Neural cell (in vitro differentiated cells): ENCODE measurements around the gene COL23A1. TPM values are rescaled to one million over a fixed set of nuclear protein-coding genes. Genes with fewer than 3 reads are reported as not detected.

Experiments
- H2AFZ ChIP-seq: fragments of 200-600, 300-800 bp; sonication (generic), shearing (Covaris generic); 2 replicates; pipeline ENCODE4 v1.6.0; 2014; ENCODE audit warnings: low read depth, mild to moderate bottlenecking, antibody characterized with exemption, low read length, moderate library complexity
- H3F3A ChIP-seq: fragments of 200-600 bp; shearing (Covaris generic); 2 replicates; pipeline ENCODE4 v1.6.1; 2016; ENCODE audit warnings: mild to moderate bottlenecking, moderate library complexity, mixed read lengths, antibody characterized with exemption, low read length; ENCODE audit not compliant: insufficient read depth, poor library complexity, severe bottlenecking
- H3K27ac ChIP-seq: fragments of 200-600, 300-800 bp; sonication (generic), shearing (Covaris generic); 2 replicates; pipeline ENCODE4 v1.5.1; 2014; ENCODE audit warnings: mild to moderate bottlenecking, low read length, moderate library complexity
- H3K27me3 ChIP-seq: fragments of 300-800, 200-600 bp; sonication (generic), shearing (Covaris generic); 2 replicates; pipeline ENCODE4 v1.6.0; 2014; ENCODE audit warnings: mild to moderate bottlenecking, low read depth, low read length, moderate library complexity; ENCODE audit not compliant: insufficient read depth
- H3K36me3 ChIP-seq: fragments of 300-800, 200-600 bp; sonication (generic), shearing (Covaris generic); 2 replicates; pipeline ENCODE4 v1.5.1; 2014; ENCODE audit warnings: mild to moderate bottlenecking, antibody characterized with exemption, low read length, moderate library complexity; ENCODE audit not compliant: insufficient read depth
- H3K4me2 ChIP-seq: fragments of 300-800, 200-600 bp; sonication (generic), shearing (Covaris generic); 2 replicates; pipeline ENCODE4 v1.6.0; 2014; ENCODE audit warnings: mild to moderate bottlenecking, low read length
- H3K4me3 ChIP-seq: fragments of 300-800, 200-600 bp; sonication (generic), shearing (Covaris generic); 2 replicates; pipeline ENCODE4 v1.5.1; 2014; ENCODE audit warnings: mild to moderate bottlenecking, low read length, moderate library complexity
- H3K79me2 ChIP-seq: fragments of 200-600 bp; shearing (Covaris generic); replicated peaks from 2 replicates; pipeline ENCODE4 v1.6.0; 2014; ENCODE audit warnings: mild to moderate bottlenecking, low read length, moderate library complexity; ENCODE audit not compliant: insufficient read depth
- H3K9ac ChIP-seq: fragments of 300-800, 200-600 bp; sonication (generic), shearing (Covaris generic); 2 replicates; pipeline ENCODE4 v1.6.1; 2016; ENCODE audit warnings: mild to moderate bottlenecking, low read length, mixed read lengths
- H3K9me2 ChIP-seq: fragments of 200-600 bp; shearing (Covaris generic); 2 replicates; pipeline ENCODE4 v1.6.1; 2016; ENCODE audit warnings: mild to moderate bottlenecking, low read length, mixed read lengths; ENCODE audit not compliant: insufficient read depth
- H3K9me3 ChIP-seq: fragments of 200-600, 300-800 bp; sonication (generic), shearing (Covaris generic); 2 replicates; pipeline ENCODE4 v1.6.1; 2016; ENCODE audit warnings: mild to moderate bottlenecking, mixed run types, low read length, moderate library complexity, mixed read lengths
- H4K20me1 ChIP-seq: fragments of 200-600 bp; shearing (Covaris generic); 2 replicates; pipeline ENCODE4 v1.6.1; 2016; ENCODE audit warnings: mild to moderate bottlenecking, mixed run types; ENCODE audit not compliant: insufficient read depth
- CTCF ChIP-seq: fragments of 450-650 bp; IDR thresholded peaks from 2 replicates; pipeline ENCODE4 v1.5.1; 2014; ENCODE audit warnings: antibody characterized with exemption, mild to moderate bottlenecking, moderate library complexity; ENCODE audit not compliant: poor library complexity, severe bottlenecking
- EP300 ChIP-seq: fragments of 450-650 bp; conservative IDR thresholded peaks from 2 replicates; pipeline ENCODE4 v1.6.1; 2014; ENCODE audit warnings: antibody characterized with exemption, mild to moderate bottlenecking, moderate library complexity; ENCODE audit not compliant: poor library complexity, severe bottlenecking
- EZH2 ChIP-seq: fragments of 200-600, 300-800 bp; shearing (Covaris generic), sonication (generic); IDR thresholded peaks from 2 replicates; pipeline ENCODE4 v1.6.1; 2014; ENCODE audit warnings: antibody characterized with exemption, low read length, borderline replicate concordance, mild to moderate bottlenecking; ENCODE audit not compliant: insufficient read depth, poor library complexity, severe bottlenecking
- MXI1 ChIP-seq: fragments of 450-650 bp; conservative IDR thresholded peaks from 2 replicates; pipeline ENCODE4 v1.6.1; 2014; ENCODE audit warnings: antibody characterized with exemption, mild to moderate bottlenecking; ENCODE audit not compliant: poor library complexity, severe bottlenecking
- POLR2AphosphoS5 ChIP-seq: IDR thresholded peaks from 2 replicates; pipeline ENCODE4 v1.6.1; 2012
- RAD21 ChIP-seq: fragments of 450-650 bp; conservative IDR thresholded peaks from 2 replicates; pipeline ENCODE4 v1.6.1; 2014; ENCODE audit warnings: antibody characterized with exemption, mild to moderate bottlenecking, moderate library complexity
- SMC3 ChIP-seq: fragments of 450-650 bp; conservative IDR thresholded peaks from 2 replicates; pipeline ENCODE4 v1.6.1; 2014; ENCODE audit warnings: antibody characterized with exemption, mild to moderate bottlenecking, moderate library complexity; ENCODE audit not compliant: poor library complexity
- TAF1 ChIP-seq: IDR thresholded peaks from 2 replicates; pipeline ENCODE4 v1.6.1; 2012; ENCODE audit warnings: low read depth
- polyA plus RNA-seq: library from polyadenylated mRNA; depleted of rRNA; stranded (reverse); fragments of >200 nt; gene quantifications from 2 replicates; pipeline ENCODE4 v1.2.3, GENCODE V29; 2014
- TF ChIP-seq, protein P1 (sequence below): IDR thresholded peaks from 2 replicates; pipeline ENCODE4 v1.6.1; 2012; ENCODE audit warnings: borderline replicate concordance

The COL23A1 gene
- polyA plus RNA-seq, 1 donor from 2014 or later: not detected

DNA sequence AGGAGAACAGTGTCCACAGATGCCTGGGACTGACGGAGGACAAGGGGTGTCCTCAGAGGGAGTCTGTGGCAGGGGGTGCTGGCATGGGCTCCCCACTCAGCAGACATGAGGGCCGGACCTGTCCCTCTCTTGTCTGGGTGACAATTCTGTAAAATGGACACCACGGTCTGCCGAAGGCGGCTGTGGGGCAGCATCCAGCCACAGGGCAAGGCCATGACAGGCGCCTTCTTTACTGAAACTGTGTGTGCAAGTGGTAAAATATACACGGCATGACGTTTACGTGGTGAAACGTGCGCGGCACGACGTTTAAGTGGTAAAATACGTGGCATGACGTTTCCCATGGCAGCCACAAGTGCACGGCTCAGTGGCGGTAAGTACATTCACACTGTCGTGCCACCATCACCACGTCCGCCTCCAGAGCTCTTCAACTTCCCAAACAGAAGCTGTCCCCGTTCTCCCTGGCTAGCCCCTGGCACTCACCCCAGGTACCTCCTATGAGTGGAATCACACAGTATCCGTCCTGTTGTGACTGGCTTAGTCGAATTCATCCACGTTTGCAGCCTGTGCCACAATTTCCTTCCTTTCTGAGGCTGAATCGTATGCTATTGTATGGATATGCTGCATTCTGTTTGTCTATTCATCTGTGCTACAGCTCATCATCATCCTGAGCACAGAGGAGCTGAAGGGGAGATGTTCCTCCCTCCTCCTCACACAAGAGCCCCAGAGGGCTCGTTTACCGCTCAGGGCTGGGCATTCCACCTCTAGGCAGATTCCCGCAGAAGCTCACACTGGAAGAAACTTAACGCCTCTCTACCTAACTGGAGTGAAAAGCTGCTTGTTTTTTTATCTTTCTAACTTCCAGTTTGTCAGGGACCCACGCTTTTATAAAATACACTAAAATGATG is 52.5 kb downstream of the COL23A1 start:
- H4K20me1 ChIP-seq: no peaks in the 10 kb centered on the region
- no peak overlapping the region for H3K9ac ChIP-seq
- no peak overlapping the region for H3K27ac ChIP-seq
- H3K9me2 ChIP-seq: no peaks in the 10 kb centered on the region
- H3K27me3 ChIP-seq: peaks cover 3% of the 10 kb centered on the region
- no peaks in the 10 kb centered on the region for H3K9me3 ChIP-seq
- TF ChIP-seq POLR2AphosphoS5 (no peak), EZH2 (no peak), MXI1 (no peak)
- TF ChIP-seq, protein P1, sequence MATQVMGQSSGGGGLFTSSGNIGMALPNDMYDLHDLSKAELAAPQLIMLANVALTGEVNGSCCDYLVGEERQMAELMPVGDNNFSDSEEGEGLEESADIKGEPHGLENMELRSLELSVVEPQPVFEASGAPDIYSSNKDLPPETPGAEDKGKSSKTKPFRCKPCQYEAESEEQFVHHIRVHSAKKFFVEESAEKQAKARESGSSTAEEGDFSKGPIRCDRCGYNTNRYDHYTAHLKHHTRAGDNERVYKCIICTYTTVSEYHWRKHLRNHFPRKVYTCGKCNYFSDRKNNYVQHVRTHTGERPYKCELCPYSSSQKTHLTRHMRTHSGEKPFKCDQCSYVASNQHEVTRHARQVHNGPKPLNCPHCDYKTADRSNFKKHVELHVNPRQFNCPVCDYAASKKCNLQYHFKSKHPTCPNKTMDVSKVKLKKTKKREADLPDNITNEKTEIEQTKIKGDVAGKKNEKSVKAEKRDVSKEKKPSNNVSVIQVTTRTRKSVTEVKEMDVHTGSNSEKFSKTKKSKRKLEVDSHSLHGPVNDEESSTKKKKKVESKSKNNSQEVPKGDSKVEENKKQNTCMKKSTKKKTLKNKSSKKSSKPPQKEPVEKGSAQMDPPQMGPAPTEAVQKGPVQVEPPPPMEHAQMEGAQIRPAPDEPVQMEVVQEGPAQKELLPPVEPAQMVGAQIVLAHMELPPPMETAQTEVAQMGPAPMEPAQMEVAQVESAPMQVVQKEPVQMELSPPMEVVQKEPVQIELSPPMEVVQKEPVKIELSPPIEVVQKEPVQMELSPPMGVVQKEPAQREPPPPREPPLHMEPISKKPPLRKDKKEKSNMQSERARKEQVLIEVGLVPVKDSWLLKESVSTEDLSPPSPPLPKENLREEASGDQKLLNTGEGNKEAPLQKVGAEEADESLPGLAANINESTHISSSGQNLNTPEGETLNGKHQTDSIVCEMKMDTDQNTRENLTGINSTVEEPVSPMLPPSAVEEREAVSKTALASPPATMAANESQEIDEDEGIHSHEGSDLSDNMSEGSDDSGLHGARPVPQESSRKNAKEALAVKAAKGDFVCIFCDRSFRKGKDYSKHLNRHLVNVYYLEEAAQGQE: no peak
- H2AFZ ChIP-seq: no peak overlapping the region
- H3K79me2 ChIP-seq: no peaks in the 10 kb centered on the region
- no peaks in the 10 kb centered on the region for H3F3A ChIP-seq
- no peak overlapping the region for H3K4me3 ChIP-seq
- no peaks in the 10 kb centered on the region for H3K36me3 ChIP-seq
- no peak overlapping the region for H3K4me2 ChIP-seq

DNA sequence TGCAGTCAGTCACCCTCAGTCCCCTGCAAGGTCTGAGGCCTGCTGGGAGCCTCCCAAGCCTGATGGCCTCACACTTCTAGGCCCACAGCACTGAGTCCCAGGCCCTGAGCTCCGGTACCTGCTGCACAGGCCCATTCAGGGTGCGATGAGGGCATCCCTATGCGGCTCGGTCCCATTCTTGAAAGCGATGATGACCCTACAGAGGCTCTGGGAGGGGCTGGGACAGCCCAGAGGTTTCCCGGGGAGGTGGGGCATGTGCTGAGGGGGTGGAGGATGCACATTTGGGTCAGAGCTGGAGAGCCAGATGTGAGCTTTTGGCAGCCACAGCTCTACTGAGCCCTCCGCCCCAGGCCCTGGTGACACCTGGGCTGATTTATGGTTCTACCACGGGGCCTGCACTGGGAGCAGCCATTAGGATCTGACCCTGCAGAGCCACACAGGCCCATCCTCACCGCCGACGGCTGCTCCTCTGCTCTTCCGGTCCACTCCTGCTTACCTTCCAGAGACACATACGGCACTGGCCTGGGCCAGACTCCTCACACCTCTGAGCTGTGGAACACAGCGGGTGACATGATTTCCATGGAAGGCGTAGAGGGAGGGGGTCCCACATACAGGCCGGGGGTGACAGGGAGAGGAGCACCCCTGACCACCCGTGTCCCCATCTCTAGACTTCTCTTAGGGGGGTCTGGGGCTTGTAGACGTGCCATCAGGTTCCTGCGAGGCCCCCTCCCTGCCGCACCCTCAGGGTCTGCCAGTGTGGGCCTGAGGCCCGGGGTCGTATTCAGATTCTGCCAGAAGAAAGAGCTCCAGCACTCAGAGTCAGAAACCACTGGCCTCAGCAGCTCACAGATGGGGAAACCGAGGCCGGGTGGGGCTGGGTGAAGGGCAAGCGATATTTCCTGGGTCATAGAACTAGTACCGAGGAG is 53.4 kb downstream of the COL23A1 start:
- no peak for TF ChIP-seq MXI1
- TF ChIP-seq EP300: no peak
- no peak for TF ChIP-seq CTCF
- TF ChIP-seq POLR2AphosphoS5: no peak
- TF ChIP-seq RAD21: no peak
- TF ChIP-seq, protein P1: no peak
- no peak for TF ChIP-seq EZH2
- no peak for TF ChIP-seq TAF1
- no peak for TF ChIP-seq SMC3
- Histone ChIP-seq H3K27me3 (peaks cover 3% of the 10 kb centered on the region), H3K9me2 (no peaks in the 10 kb centered on the region), H3K9me3 (no peaks in the 10 kb centered on the region), H3F3A (no peaks in the 10 kb centered on the region), H3K27ac (no peak overlapping the region), H3K4me2 (no peak overlapping the region), H3K4me3 (no peak overlapping the region), H3K9ac (no peak overlapping the region), H4K20me1 (no peaks in the 10 kb centered on the region), H2AFZ (no peak overlapping the region), H3K79me2 (no peaks in the 10 kb centered on the region), H3K36me3 (no peaks in the 10 kb centered on the region)
